ENCODE data around the gene CEP89. TPM values are rescaled to one million over a fixed set of nuclear protein-coding genes. Genes with fewer than 3 reads are reported as not detected.

CEP89 gene
- total RNA-seq, 4 donors from 2014 or later: 4.6 to 10.5 (median 8.7) TPM

DNA sequence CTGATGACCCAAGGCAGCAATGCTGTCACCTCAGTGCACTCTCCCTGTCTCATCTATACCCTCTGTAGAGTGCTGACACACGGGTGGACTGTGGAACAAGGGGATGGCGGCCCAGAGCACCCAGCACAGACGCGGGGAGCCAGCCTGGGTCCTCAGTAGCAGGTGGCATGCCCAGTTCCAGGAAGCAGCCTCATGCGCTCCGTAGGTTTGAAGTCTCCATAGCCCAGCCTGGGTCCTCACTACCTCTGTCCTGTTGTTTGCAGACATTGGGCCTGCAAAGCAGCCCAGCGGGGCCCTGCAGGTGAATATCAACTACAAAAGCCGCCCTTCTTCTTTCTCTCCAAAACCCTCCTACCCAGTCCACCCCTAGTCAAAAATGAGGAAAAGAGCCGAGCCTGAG, 97.2 kb downstream of the CEP89 start:
- TF ChIP-seq POLR2A (IDR thresholded peaks at IDR 0.05) (no peak), CTCF (IDR thresholded peaks at IDR 0.05) (no peak)
- WGBS, 2 donors: 69 to 79% methylated on average over 7 to 8 of the region's 9 CpGs
- intact Hi-C loops (cut with DNase I): no loop called here
- Histone ChIP-seq H3K9me3 (no peaks in the 10 kb centered on the region), H3K27ac (no peak overlapping the region), H3K4me1 (no peaks in the 10 kb centered on the region), H3K27me3 (no peaks in the 10 kb centered on the region), H3K4me3 (no peak overlapping the region), H3K36me3 (peaks cover 0 to 18% (median 0%) of the 10 kb centered on the region in 3 donors)
- DNase-seq: no peak

GRCh38 chr19:32873247-32873959, 98.4 kb downstream of the CEP89 start:
- TF ChIP-seq CTCF (IDR thresholded peaks at IDR 0.05): no peak
- no peak for TF ChIP-seq POLR2A (IDR thresholded peaks at IDR 0.05)
- H3K4me1 ChIP-seq: no peaks in the 10 kb centered on the region
- intact Hi-C loops (cut with DNase I): no loop called here

DNA sequence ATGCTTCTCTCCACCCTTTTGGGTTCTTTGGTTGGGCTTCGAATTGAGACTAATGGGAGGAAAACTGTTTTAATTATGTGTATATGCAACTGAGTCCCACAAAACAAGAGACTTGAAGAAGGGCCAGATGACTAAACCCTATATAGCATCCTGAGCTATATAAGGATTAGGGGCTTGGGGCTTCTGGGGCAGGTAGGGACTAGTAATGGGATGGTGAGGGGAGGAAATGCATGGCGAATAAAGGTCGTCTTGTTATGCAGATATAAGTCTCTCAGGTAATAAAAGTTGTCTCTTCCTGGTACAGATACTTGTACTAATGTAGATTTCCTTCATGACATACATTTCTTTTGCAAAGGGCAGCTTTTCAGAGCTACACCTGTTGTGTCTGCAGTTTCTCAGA, 99.4 kb downstream of the CEP89 start:
- DNase-seq: no peak
- no peak for TF ChIP-seq POLR2A (IDR thresholded peaks at IDR 0.05)
- TF ChIP-seq CTCF (IDR thresholded peaks at IDR 0.05): no peak
- Histone ChIP-seq H3K9me3 (no peaks in the 10 kb centered on the region), H3K36me3 (no peaks in the 10 kb centered on the region), H3K4me3 (no peak overlapping the region), H3K4me1 (no peaks in the 10 kb centered on the region), H3K27ac (no peak overlapping the region), H3K27me3 (no peaks in the 10 kb centered on the region)
- intact Hi-C loops (cut with DNase I): no loop called here
- 73 to 81% methylated on average over 3 of the region's 3 CpGs for WGBS, 2 donors

More at GRCh38 chr19:32873247-32873959, 98.4 kb downstream of the CEP89 start:
- no peaks in the 10 kb centered on the region for H3K27me3 ChIP-seq
- H3K36me3 ChIP-seq: peaks cover 0 to 6% (median 0%) of the 10 kb centered on the region in 3 donors
- no peaks in the 10 kb centered on the region for H3K9me3 ChIP-seq
- H3K27ac ChIP-seq: no peak overlapping the region
- DNase-seq: no peak
- 71 to 93% methylated on average over 13 to 18 of the region's 18 CpGs for WGBS, 2 donors
- no peak overlapping the region for H3K4me3 ChIP-seq

DNA sequence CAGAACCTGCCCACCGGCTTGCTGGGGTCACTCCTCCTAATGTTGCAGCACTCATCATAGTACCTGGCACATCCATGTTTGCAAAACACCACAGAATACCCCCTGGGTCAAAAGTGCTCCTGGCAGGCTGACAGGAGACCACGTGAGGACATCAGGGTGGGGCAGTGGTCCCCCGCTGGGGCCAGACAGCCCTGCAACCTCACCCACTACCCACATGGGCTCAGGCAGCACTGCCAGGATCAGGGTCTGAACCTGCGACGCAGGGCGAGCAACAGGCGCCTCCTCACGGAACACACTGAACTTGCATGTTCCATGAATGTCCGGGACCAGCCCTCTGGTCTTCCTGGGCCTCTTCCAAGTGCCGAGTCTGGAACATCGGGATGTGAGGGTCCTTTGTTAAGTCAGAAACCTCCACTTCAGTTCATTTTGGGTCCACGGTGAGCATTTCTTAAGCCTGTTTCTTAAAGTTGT, 100.7 kb downstream of the CEP89 start:
- no peak overlapping the region for H3K4me3 ChIP-seq
- H3K9me3 ChIP-seq: no peaks in the 10 kb centered on the region
- H3K27me3 ChIP-seq: no peaks in the 10 kb centered on the region
- no peaks in the 10 kb centered on the region for H3K4me1 ChIP-seq
- DNase-seq: no peak
- no peak overlapping the region for H3K27ac ChIP-seq
- 47 to 66% methylated on average over 3 to 9 of the region's 12 CpGs for WGBS, 2 donors
- H3K36me3 ChIP-seq: no peaks in the 10 kb centered on the region
- intact Hi-C loops (cut with DNase I): no loop called here
- TF ChIP-seq CTCF (IDR thresholded peaks at IDR 0.05): no peak
- no peak for TF ChIP-seq POLR2A (IDR thresholded peaks at IDR 0.05)

DNA sequence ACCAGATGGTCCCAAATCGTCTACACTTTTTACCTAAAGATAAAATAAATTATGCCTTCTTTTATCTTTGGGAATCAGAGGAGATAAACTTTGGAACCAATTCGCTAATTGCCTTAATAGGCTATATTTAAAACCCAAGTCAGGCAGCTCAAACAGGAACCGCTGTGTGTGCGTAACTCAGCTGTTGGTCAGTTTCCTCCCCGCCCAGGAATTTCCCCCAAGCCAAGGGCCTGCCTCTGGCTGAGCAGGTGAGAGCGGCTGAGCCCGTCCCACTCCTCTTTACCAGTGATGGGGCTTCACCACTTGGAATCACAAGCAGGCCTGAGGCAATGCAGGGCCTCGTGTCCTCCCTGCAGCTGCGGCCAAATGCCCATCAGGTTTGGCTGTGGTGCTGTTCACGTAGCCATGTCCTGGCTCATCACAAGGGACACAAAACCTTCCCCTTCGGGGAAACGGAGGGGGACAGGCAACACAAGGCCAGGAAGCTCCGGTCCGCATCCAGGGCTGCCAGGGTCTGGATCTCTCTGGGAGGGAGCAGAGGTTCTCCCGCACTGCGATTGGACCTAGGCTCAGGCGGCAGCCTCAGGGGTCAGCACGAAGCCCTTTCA, 101.7 kb downstream of the CEP89 start:
- 69 to 80% methylated on average over 4 to 7 of the region's 18 CpGs for WGBS, 2 donors
- Histone ChIP-seq H3K27me3 (no peaks in the 10 kb centered on the region), H3K4me3 (no peak overlapping the region), H3K36me3 (no peaks in the 10 kb centered on the region), H3K9me3 (no peaks in the 10 kb centered on the region), H3K27ac (no peak overlapping the region), H3K4me1 (no peaks in the 10 kb centered on the region)
- intact Hi-C loops (cut with DNase I): no loop called here
- DNase-seq: no peak
- TF ChIP-seq CTCF (IDR thresholded peaks at IDR 0.05) (no peak), POLR2A (IDR thresholded peaks at IDR 0.05) (no peak)
